H1 (cell line): Measurements from ENCODE around the gene CDC73. TPM values are rescaled to one million over a fixed set of nuclear protein-coding genes. Genes with fewer than 3 reads are reported as not detected.

Experiments
- CTCF ChIA-PET: fragments of 300-600 bp; sonication (Branson Sonifier 250); formaldehyde crosslinking; loops from one replicate; lab custom pipeline; 2021; ENCODE audit not compliant: partially characterized antibody; lab: Charles Lee
- POLR2A ChIA-PET: fragments of 300-600 bp; sonication (Branson Sonifier 250); formaldehyde crosslinking; loops from one replicate; lab custom pipeline; 2021; ENCODE audit warnings: inconsistent platforms; ENCODE audit not compliant: partially characterized antibody; lab: Charles Lee
- DNase-seq, 2 experiments: peaks; one replicate each; pipeline versions ENCODE4 v3.0.0 to v3.0.0-alpha.2; 2010 to 2022; ENCODE audit warnings: low spot score in 2 of 2, low read depth in 1 of 2, mixed read lengths in 1 of 2
- FAIRE-seq: peaks from 2 replicates; lab custom pipeline; 2011; peaks lifted over from hg19 to GRCh38; lab: Jason Lieb, UNC
- H2AFZ ChIP-seq: 2 replicates; pipeline ENCODE4 v1.8.1; 2012; ENCODE audit warnings: low read length, inconsistent platforms
- H2AK5ac ChIP-seq: 2 replicates; pipeline ENCODE4 v1.6.1; 2013; ENCODE audit warnings: low read depth, low read length
- H2BK120ac ChIP-seq: replicated peaks from 2 replicates; pipeline ENCODE3; 2013; ENCODE audit warnings: low read depth, low read length, inconsistent platforms
- H2BK12ac ChIP-seq: 2 replicates; pipeline ENCODE4 v1.6.1; 2013; ENCODE audit warnings: low read depth, low read length
- H2BK15ac ChIP-seq: 2 replicates; pipeline ENCODE4 v1.6.1; 2013; ENCODE audit warnings: low read length
- H2BK20ac ChIP-seq: 2 replicates; pipeline ENCODE4 v1.6.1; 2013; ENCODE audit warnings: low read length
- H2BK5ac ChIP-seq: 2 replicates; pipeline ENCODE4 v1.6.1; 2013; ENCODE audit warnings: low read depth, low read length
- H3K14ac ChIP-seq: 2 replicates; pipeline ENCODE4 v1.6.1; 2013; ENCODE audit warnings: inconsistent platforms; ENCODE audit not compliant: insufficient read length
- H3K18ac ChIP-seq: 2 replicates; pipeline ENCODE4 v1.6.1; 2013; ENCODE audit warnings: low read length; ENCODE audit errors: extremely low read depth
- H3K23ac ChIP-seq: 2 replicates; pipeline ENCODE4 v1.6.1; 2013; ENCODE audit warnings: inconsistent platforms; ENCODE audit not compliant: insufficient read length
- H3K23me2 ChIP-seq: 2 replicates; pipeline ENCODE4 v1.6.1; 2013; ENCODE audit warnings: low read depth, low read length
- H3K27ac ChIP-seq: 2 replicates; pipeline ENCODE4 v1.6.1; 2011; ENCODE audit warnings: low read depth, low read length, inconsistent platforms
- H3K27me3 ChIP-seq, 4 experiments: replicated peaks in 1 of 4; 1 replicate in 1 of 4; 2 replicates in 3 of 4; pipeline versions ENCODE4 v1.6.1 to v1.8.1; 2011 to 2013; ENCODE audit warnings: low read length in 3 of 4, mild to moderate bottlenecking in 3 of 4, inconsistent platforms in 2 of 4, mixed read lengths in 2 of 4, moderate library complexity in 1 of 4; ENCODE audit not compliant: control insufficient read depth in 3 of 4, insufficient read depth in 3 of 4; ENCODE audit errors: extremely low read depth in 1 of 4
- H3K36me3 ChIP-seq, 4 experiments: 2 replicates each; pipeline versions ENCODE4 v1.6.1 to v1.8.1; 2011 to 2013; ENCODE audit warnings: mild to moderate bottlenecking in 4 of 4, low read length in 3 of 4, moderate library complexity in 2 of 4, control low read depth in 1 of 4, inconsistent platforms in 1 of 4; ENCODE audit not compliant: insufficient read depth in 4 of 4, control insufficient read depth in 2 of 4
- H3K4ac ChIP-seq: replicated peaks from 2 replicates; pipeline ENCODE3; 2013; ENCODE audit warnings: low read length, low read depth, mixed read lengths, inconsistent platforms; ENCODE audit not compliant: insufficient read length
- H3K4me1 ChIP-seq, 4 experiments: replicated peaks in 1 of 4; 1 replicate in 1 of 4; 2 replicates in 3 of 4; pipeline versions ENCODE4 v1.6.1 to v1.8.1; 2011 to 2013; ENCODE audit warnings: low read length in 3 of 4, inconsistent platforms in 2 of 4, mixed read lengths in 1 of 4; ENCODE audit not compliant: insufficient read depth in 4 of 4, control insufficient read depth in 3 of 4
- H3K4me2 ChIP-seq, 2 experiments: 2 replicates each; pipeline versions ENCODE4 v1.6.1 to v1.8.1; 2011 to 2013; ENCODE audit warnings: low read depth in 2 of 2, low read length in 2 of 2, control low read depth in 1 of 2, inconsistent platforms in 1 of 2, mild to moderate bottlenecking in 1 of 2; ENCODE audit not compliant: insufficient read depth in 1 of 2
- H3K4me3 ChIP-seq, 4 experiments: fragments of 200-600, 300-600 bp in 1 of 4; sonication (generic), shearing (Covaris generic), sonication (Bioruptor Twin) in 1 of 4; 2 replicates each; pipeline versions ENCODE4 v1.5.1 to v1.8.1; 2011 to 2016; ENCODE audit warnings: low read length in 4 of 4, low read depth in 3 of 4, control low read depth in 2 of 4, inconsistent platforms in 2 of 4, mild to moderate bottlenecking in 2 of 4, mixed read lengths in 1 of 4, moderate library complexity in 1 of 4; ENCODE audit not compliant: insufficient read depth in 2 of 4; ENCODE audit errors: extremely low read depth in 1 of 4
- H3K56ac ChIP-seq: replicated peaks from 2 replicates; pipeline ENCODE3; 2013; ENCODE audit warnings: low read depth, mild to moderate bottlenecking, mixed read lengths, low read length, inconsistent platforms; ENCODE audit not compliant: insufficient read length
- H3K79me1 ChIP-seq: 2 replicates; pipeline ENCODE4 v1.6.1; 2013; ENCODE audit warnings: low read depth, low read length, control low read depth
- H3K79me2 ChIP-seq, 2 experiments: 2 replicates each; pipeline versions ENCODE4 v1.6.1 to v1.8.1; 2012 to 2013; ENCODE audit warnings: low read length in 2 of 2, mild to moderate bottlenecking in 2 of 2, inconsistent platforms in 1 of 2; ENCODE audit not compliant: insufficient read depth in 2 of 2, control insufficient read depth in 1 of 2
- H3K9ac ChIP-seq, 4 experiments: replicated peaks in 1 of 4; 1 replicate in 1 of 4; 2 replicates in 3 of 4; pipeline versions ENCODE4 v1.6.1 to v1.8.1; 2011 to 2013; ENCODE audit warnings: low read depth in 3 of 4, low read length in 3 of 4, control low read depth in 2 of 4, mild to moderate bottlenecking in 2 of 4, moderate library complexity in 2 of 4, inconsistent platforms in 1 of 4; ENCODE audit errors: extremely low read depth in 1 of 4
- H3K9me3 ChIP-seq, 2 experiments: 2 replicates each; pipeline versions ENCODE4 v1.6.1 to v1.8.1; 2012 to 2013; ENCODE audit warnings: mild to moderate bottlenecking in 2 of 2, moderate library complexity in 2 of 2, control low read depth in 1 of 2, inconsistent platforms in 1 of 2, low read depth in 1 of 2, low read length in 1 of 2, mixed read lengths in 1 of 2; ENCODE audit not compliant: insufficient read depth in 2 of 2
- H4K20me1 ChIP-seq, 2 experiments: replicated peaks in 1 of 2; 2 replicates each; pipeline versions ENCODE3 to v1.8.1; 2011 to 2013; ENCODE audit warnings: inconsistent platforms in 2 of 2, low read length in 2 of 2, mild to moderate bottlenecking in 1 of 2; ENCODE audit not compliant: insufficient read depth in 2 of 2, control insufficient read depth in 1 of 2
- H4K5ac ChIP-seq: 2 replicates; pipeline ENCODE4 v1.6.1; 2013; ENCODE audit warnings: low read length, low read depth, mixed read lengths, inconsistent platforms; ENCODE audit not compliant: insufficient read length
- H4K8ac ChIP-seq: 2 replicates; pipeline ENCODE4 v1.8.0; 2013; ENCODE audit warnings: mild to moderate bottlenecking, moderate library complexity, low read length, inconsistent platforms; ENCODE audit not compliant: insufficient read depth; ENCODE audit errors: extremely low read depth
- H4K91ac ChIP-seq: replicated peaks from 2 replicates; pipeline ENCODE3; 2013; ENCODE audit warnings: low read length, mixed read lengths, inconsistent platforms; ENCODE audit not compliant: insufficient read length
- BCL11A ChIP-seq, 2 experiments: IDR thresholded peaks; one replicate each; pipeline ENCODE4 v1.6.1; 2011; ENCODE audit warnings: low read depth in 2 of 2, low read length in 2 of 2, mild to moderate bottlenecking in 2 of 2
- TAF7 ChIP-seq: optimal IDR thresholded peaks from 2 replicates; pipeline ENCODE3; 2011; ENCODE audit warnings: low read depth, mild to moderate bottlenecking, inconsistent platforms, low read length, moderate library complexity, borderline replicate concordance
- ZNF274 ChIP-seq: IDR thresholded peaks from 2 replicates; pipeline ENCODE4 v1.7.0; 2012; ENCODE audit warnings: low read length, borderline replicate concordance; ENCODE audit errors: extremely low read depth
- whole genome bisulfite sequencing, 2 experiments: shearing (Covaris generic) in 1 of 2; methylation state at CpG; one replicate each; pipeline versions ENCODE4 v1.1.6 to v1.1.7; 2013 to 2015; ENCODE audit warnings: low lambda C conversion rate in 2 of 2, mixed read lengths in 2 of 2, inconsistent platforms in 1 of 2, low coverage in 1 of 2, missing lambda C conversion rate in 1 of 2; ENCODE audit not compliant: insufficient replicate concordance in 2 of 2, insufficient coverage in 1 of 2, insufficient read length in 1 of 2; ENCODE audit errors: extremely low coverage in 1 of 2, missing lambda C conversion rate in 1 of 2; 5-methylcytosine and 5-hydroxymethylcytosine counted together
- polyA plus RNA-seq, 7 experiments: library from polyadenylated mRNA; depleted of rRNA in 3 of 7; stranded (reverse) in 5 of 7; unstranded in 2 of 7; fragments of >200 nt in 5 of 7; fragments of 200-250 nt in 2 of 7; gene quantifications; 1 replicate in 5 of 7; 2 replicates in 1 of 7; 4 replicates in 1 of 7; pipeline versions ENCODE4 v1.2.1 to v1.2.3, GENCODE V29; 2011 to 2013; ENCODE audit warnings: missing spikeins in 2 of 7, mixed read lengths in 2 of 7
- total RNA-seq: library from RNA; stranded (reverse); fragmentation: NEBNext Ultra II Directional; extraction: Animal tissue kit (Norgen Biotek cat#: 25700); gene quantifications from 2 replicates; pipeline ENCODE4 v1.2.1, GENCODE V29; 2021
- TF ChIP-seq, protein P1 (sequence below): IDR thresholded peaks from 2 replicates; pipeline ENCODE4 v1.6.1; 2012; ENCODE audit warnings: inconsistent platforms

CDC73 gene
- total and polyA plus RNA-seq, 2 of the 8 experiments (the other 6 are each of a cell fraction or from before 2014, with no cell fraction given) = 9.8 to 64.0 TPM

DNA sequence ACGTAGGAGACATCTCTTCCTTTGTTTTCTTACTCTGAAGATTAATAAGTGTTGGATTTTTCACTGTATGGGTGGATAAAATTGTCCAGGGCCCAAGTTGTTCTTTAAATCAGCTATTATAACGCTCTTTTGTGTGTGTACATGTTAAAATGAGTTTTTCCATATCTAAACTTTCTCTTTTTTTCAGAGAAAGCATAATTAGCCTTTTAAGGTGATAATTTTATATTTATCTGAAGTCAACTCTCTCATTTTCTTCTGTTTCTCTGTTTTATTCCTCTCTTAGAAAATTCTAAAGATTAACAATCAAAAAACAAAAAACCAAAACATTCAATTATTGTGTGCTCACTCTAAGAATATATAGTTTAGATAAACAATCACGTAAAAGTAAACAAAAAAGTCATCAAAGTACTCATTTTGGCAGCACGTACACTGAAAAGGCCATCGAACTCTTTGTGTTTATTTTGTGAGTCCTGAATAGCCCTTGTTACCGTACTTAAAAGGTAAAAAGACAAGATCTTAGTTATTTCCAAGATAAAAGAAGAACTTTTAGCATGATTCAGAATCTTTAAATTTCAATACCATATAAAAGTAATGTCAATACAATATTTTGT is 7.2 kb upstream of the CDC73 start:
- no peak overlapping the region for H3K14ac ChIP-seq

More for the DNA sequence above, 7.2 kb upstream of the CDC73 start:
- Histone ChIP-seq H3K56ac (no peak overlapping the region), H3K4me3 (no peak overlapping the region), H3K9ac (no peak overlapping the region), H3K4me2 (no peak overlapping the region), H3K79me2 (no peaks in the 10 kb centered on the region), H4K91ac (no peak overlapping the region), H3K4ac (no peak overlapping the region), H3K27ac (no peak overlapping the region), H4K5ac (no peak overlapping the region), H3K23ac (no peak overlapping the region), H3K18ac (no peak overlapping the region), H3K4me1 (peaks cover 0 to 17% (median 4%) of the 10 kb centered on the region in 4 experiments; a peak in 5 of 7 replicates), H2BK20ac (no peak overlapping the region), H3K9me3 (no peaks in the 10 kb centered on the region; a peak in 1 of 4 replicates), H2AK5ac (no peak overlapping the region), H2BK12ac (no peak overlapping the region), H4K8ac (no peak overlapping the region), H3K36me3 (no peaks in the 10 kb centered on the region), H3K27me3 (peaks cover 0 to 1% (median 0%) of the 10 kb centered on the region in 4 experiments; a peak in 1 of 7 replicates), H3K23me2 (no peaks in the 10 kb centered on the region), H2BK120ac (no peak overlapping the region), H2BK15ac (no peak overlapping the region), H3K79me1 (no peaks in the 10 kb centered on the region), H4K20me1 (no peaks in the 10 kb centered on the region), H2AFZ (no peak overlapping the region), H2BK5ac (no peak overlapping the region)
- ChIA-PET POLR2A (no interaction called here), CTCF (interaction anchor here (1.4 to 1.8 kb wide), 2 partner anchors 21 to 44 kb away, joined by 5 read pairs; no protein-coding TSS in a partner anchor)
- TF ChIP-seq, protein P1, sequence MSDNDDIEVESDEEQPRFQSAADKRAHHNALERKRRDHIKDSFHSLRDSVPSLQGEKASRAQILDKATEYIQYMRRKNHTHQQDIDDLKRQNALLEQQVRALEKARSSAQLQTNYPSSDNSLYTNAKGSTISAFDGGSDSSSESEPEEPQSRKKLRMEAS = no peak
- TF ChIP-seq BCL11A (IDR thresholded peaks at IDR 0.05; ENCODE audit: low read depth in 2 of 2, low read length in 2 of 2) (no peak), ZNF274 (no peak), TAF7 (no peak)
- no peak for DNase-seq
- no peak for FAIRE-seq
- 91% methylated on average over 6 of the region's 6 CpGs; no CpG with 5 or more reads in 1 of the 2 experiments for WGBS, 2 experiments
